ENCODE measurements around the gene ZBTB4.
A peak's percentile ranks its signal among the peaks of the same experiment; 100 is the strongest.

Gene ZBTB4

DNA sequence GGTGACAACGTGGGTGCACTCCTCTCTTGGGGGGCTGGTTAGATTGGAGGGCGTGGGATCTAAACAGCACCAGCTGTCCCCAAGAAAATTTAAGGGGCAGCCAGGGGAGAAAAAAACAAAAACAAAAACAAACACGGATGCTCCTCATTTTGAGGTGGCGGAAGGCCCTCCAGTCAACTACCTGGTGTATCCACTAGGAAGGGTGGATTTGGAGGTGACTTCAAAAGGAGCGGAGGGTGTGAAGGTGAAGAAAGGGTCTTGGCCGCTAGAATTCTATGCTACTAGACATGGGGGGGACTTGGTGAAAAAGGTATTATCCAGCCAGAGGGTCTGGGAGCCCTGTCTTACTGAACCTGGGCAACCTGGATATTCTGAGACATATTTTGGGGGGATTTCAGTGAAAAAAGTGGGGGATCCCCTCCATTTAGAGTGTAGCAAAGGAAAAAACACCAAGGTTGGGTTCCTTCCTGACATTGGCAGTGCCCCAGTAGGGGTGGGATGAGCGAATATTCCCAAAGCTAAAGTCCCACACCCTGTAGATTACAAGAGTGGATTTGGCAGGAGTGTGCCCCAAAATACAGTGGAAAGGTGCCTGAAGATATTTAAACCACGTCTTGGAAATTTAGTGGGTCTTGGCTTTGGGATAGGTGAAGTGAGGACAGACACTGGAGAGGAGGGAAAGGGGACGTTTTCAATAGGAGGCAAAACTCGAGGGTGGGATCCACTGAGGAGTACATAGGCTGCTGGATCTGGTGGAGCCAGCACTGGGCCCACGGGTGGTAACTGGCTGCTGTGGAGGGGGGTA is 40.6 kb downstream of the ZBTB4 start:
- no peak for DNase-seq

DNA sequence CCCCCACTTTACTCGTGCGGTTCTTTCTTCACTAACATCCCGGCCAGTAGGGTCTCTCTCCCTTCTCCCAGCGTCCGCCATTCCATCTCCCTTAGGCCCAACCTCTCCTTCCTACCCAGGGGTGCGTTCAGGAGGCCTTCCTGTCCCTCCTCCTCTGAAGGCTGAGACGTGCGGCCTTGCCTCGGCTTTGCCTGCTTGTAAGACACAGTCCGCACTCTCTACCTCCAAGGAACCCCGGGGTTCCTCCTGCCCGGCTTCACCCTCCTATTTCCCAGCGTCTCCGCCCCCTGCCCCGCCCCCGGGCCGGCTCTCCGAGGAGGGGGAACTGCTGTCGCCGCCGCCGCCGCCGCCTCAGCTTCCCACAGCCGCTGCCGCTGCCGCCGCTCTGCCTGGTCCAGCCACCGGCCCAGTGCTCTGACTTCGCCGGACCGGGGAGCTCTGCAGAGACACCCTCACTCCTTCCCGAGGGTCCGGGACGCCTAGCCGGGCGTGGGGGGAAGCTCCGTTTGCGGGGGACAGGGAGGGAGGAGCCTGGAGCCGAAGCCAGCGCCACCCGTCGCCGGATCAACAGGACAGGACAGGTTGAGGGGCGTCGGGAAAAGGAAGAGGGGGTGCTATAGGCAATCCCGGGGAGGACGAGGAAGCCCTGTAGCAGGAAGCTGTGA is 41.3 kb downstream of the ZBTB4 start:
- peak; percentile 79 for DNase-seq

DNA sequence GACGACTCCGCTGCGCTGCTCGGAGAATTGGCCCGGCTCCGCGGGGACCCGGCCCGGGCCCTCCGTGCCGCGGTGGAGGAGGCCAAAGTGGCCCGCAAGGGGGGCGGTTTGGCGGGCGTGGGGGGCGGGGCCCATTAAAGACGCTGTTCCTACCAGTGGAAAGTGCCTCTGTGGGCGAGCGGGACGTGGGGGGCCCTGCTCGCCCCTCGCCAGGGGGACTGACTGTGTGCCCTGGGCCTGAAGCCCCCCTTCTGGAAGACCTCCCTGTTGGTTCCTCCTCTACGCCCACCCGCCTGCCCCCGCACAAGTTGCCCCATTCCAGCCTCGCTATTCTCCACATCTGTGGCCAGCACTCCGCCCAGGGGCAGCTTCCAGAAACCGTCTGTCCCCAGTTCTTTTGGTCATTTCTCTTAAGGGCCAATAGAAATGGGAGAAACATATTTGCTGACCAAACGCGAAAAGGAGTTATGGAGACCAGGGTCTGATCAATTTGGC is 42.0 kb downstream of the ZBTB4 start:
- no peak for DNase-seq

DNA sequence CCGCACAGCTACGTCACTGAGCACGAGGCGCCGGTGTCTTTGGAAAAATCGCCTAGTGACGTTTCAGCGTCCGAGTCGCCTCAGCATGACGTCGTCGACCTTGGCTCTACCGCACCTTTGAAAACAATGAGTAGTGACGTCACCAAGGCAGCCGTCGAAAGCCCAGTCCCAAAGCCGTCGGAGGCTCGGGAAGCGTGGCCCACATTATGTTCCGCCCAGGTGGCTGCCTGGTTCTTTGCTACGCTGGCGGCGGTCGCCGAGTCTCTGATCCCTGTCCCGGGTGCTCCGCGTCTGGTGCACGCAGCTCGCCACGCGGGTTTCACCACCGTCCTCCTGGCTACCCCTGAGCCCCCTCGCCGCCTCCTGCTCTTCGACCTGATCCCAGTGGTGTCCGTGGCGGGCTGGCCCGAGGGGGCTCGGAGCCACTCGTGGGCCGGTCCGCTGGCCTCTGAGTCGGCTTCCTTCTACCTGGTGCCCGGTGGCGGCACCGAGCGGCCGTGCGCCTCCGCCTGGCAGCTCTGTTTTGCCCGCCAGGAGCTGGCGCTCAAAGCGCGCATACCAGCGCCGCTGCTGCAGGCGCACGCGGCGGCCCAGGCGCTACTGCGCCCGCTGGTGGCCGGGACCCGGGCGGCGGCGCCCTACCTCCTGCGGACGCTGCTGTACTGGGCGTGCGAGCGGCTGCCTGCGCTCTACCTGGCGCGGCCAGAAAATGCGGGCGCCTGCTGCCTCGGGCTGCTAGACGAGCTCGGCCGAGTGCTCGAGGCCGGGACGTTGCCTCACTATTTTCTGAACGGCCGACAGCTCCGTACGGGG is 42.7 kb downstream of the ZBTB4 start:
- DNase-seq: peak; percentile 90

DNA sequence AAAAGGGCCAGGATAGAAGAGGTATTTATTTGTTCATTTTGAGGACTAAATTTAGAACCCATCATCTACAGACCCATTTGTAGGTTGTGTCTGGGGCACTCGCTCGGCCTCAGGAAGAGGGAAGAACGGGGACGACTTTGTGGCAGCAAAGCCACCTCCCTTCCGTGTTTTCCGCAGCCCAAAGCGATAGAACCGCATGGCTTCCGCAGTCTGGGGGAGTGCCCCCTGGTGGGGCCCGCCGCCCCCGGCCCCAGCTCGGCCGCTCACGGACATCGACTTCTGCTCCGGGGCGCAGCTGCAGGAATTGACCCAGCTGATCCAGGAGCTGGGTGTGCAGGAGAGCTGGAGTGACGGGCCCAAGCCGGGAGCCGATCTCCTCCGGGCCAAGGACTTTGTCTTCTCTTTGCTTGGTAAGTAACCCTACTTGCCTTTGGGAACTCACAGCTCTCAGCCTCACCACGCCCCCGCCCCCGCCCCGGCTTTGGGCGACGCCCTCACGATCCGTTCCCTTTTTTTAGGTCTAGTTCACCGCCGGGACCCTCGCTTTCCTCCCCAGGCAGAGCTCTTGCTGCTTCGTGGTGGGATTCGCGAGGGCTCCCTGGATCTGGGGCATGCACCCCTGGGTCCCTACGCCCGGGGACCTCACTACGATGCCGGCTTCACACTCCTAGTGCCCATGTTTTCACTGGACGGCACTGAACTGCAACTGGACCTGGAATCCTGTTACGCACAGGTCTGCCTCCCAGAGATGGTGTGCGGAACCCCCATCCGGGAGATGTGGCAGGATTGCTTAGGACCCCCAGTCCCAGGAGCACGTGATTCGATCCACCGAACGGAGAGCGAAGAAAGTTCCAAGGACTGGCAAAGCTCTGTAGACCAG is 43.5 kb downstream of the ZBTB4 start:
- DNase-seq: peak; percentile 87

DNA sequence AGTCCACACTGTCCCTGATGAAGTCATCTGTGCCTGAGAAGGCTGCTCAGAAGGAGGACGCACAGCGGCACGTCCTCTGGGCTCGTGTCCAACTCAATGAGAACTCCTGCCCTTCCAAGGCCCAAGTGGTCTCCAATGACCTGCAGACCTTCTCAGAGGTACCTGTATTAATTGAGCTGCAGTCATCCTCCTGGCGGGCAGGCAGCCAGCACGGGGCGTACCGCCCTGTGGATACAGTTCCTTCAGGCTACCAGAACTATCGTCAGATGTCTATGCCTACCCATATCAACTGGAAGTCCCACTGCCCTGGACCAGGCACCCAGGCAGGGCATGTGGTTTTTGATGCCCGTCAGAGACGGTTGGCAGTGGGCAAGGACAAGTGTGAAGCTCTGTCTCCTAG is 47.1 kb downstream of the ZBTB4 start:
- no peak for DNase-seq

DNA sequence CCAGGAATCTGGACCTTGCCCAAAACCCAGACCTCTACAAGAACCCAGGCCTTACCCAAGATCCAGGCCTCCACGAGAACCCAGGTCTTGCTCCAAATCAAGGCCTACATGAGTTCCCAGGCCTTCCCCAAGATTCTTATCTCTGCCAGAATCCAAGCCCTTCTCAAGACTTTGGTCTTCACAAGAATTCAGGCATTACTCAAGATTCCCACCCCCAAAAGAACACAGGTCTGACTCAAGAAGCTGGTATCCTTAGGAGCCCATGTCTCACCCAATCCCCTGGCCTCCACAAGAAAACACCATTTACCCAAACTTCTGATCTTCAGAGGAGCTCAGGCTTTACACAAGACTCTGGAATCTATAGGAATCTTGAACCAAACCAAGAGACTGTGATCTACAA is 48.2 kb downstream of the ZBTB4 start:
- no peak for DNase-seq

DNA sequence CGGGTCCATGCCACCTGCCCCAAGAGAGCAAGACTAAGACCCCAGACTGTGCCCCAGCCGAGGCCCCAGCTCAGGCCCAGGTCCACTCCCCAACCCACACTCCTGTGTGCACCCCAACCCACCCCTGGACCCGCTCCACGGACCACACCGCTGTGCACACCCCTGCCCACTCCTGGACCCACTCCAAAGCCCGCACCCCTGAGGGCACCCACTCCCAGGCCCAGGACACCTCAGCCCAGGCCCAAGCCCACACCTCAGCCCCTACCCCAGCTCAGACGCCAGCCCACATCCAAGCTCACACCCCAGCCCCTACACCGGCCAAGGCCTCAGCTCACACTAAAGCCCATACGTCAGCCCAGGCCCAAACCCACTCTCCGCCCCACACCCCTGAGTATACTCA is 49.7 kb downstream of the ZBTB4 start:
- no peak for DNase-seq

DNA sequence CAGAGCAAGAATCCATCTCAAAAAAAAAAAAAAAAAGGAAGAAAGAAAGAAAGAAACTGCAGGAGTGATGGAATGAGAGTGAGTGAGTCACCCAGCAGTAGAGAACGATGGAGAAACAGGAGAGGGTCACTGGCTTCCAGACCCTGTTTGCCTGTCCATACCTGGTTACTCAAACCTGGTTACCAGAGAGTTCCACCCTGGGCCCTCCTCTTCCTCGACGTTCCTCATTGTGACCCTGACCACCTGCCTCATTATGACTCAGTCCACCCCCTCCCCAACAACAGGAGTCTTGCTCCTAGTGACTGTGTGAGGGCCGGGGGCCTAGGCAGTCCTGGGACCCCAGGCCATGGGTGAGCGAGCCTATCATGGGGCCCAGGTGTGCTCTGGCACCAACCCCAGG is 50.9 kb downstream of the ZBTB4 start, which contains the start of gene SPEM3:
SPEM3 (plus strand) TSS at position 301 of the 400 bp plus-strand sequence; CDS start at position 347, 46 bp downstream.
- DNase-seq: no peak

DNA sequence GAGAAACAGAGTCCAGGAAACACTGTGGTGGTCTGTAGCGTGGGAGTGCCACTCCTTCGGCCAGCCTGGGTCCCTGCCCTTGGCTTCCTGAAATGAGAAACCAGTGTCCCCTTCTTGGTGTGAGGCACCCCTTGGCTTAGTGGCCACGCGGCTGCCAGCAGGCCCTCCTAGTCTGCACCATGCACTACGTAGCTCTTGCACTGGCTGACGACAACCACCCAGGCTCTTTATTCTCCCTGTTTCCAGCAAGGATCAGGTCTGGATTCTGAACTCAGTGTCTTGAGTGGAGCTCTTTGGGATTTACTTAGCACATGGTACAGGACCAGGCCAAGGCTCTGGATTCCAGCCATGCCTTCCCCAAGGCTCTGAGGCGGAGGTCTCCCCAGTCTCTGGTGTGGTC is 51.9 kb downstream of the ZBTB4 start:
- DNase-seq: no peak

DNA sequence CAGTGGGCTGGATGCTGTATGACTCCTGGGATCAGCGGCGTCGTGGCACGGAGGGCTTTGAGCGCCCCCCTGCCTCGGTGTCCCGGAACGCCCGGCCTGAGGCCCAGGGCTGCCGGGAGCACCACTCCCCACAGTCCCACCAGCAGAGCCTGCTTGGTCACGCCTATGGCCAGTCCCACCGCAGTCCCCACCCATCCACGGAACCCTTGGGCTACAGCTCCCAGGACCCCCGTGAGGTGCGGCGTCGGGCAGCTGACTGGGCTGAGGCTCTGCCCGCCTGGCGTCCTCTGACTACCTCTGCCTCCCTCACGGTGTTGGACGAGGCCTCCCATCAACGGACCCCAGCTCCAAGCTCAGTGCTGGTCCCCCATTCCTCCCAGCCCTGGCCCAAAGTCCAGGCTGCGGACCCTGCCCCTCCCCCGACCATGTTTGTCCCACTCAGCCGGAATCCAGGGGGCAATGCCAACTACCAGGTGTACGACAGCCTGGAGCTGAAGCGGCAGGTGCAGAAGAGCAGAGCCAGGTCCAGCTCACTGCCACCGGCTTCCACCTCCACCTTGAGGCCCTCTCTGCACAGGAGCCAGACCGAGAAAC is 52.4 kb downstream of the ZBTB4 start:
- DNase-seq: no peak

DNA sequence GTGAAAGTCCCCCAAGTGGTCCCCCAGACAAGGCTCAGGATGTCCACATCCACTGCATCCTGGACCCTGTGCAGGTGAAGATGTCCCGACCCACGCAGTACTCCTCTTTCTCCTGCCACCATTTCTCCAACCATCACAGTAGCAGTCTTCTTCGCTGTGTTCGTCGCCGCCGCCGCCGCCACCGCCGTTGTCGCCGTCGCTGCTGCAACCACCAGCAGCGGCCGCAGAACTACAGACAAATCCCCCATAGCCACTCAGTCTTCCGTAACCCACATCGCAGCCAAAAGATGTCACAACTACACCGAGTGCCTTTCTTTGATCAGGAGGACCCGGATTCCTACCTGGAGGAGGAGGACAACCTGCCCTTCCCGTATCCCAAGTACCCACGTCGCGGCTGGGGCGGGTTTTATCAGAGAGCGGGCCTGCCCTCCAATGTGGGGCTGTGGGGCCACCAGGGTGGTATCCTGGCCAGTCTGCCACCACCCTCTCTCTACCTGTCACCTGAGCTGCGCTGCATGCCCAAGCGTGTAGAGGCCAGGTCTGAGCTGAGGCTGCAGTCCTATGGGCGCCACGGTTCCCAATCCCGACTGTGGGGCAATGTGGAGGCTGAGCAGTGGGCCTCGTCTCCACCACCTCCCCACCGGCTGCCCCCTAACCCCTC is 53.1 kb downstream of the ZBTB4 start:
- no peak for DNase-seq

DNA sequence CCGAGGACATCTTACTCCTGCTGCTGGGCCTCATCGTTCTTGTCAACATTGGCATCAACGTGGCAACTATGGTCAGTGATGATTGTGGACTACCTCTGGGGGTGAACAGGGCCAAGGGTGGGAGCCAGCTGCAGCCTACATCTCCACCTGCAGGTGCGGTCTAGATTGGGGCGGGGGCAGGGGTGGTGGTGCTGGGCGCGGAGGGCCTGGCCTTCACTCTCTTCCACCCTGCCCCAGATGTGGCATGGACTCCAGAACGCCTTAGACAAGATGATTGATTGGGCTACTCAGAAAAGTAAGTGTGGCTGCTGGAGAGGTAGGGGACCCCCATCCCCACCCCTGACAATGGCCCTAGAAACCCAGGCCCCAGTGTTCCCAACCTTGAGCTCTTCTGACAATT is 53.7 kb downstream of the ZBTB4 start:
- no peak for DNase-seq

DNA sequence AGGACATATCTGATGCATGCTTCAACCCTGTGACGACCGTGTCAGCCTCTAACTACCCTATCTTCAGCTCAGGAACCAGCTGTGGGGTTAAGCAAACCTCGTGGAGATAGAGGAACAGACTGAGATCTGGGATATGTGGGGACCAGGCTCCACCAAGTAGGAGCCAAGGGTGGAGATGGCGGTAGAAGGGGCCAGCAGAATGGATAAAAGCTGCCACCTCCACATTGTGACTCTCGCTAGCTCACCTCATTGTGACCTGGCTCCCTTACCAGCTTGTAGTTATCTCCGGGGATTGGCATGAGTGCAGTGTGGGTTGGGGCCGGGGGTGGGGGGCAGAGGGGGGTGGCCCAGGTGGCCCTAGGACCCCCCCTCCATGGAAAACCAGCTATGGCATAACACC is 54.1 kb downstream of the ZBTB4 start, which contains the start of gene SPEM2:
SPEM2 (plus strand) TSS at position 301 of the 400 bp plus-strand sequence; CDS start at position 374, 73 bp downstream.
- DNase-seq: no peak

DNA sequence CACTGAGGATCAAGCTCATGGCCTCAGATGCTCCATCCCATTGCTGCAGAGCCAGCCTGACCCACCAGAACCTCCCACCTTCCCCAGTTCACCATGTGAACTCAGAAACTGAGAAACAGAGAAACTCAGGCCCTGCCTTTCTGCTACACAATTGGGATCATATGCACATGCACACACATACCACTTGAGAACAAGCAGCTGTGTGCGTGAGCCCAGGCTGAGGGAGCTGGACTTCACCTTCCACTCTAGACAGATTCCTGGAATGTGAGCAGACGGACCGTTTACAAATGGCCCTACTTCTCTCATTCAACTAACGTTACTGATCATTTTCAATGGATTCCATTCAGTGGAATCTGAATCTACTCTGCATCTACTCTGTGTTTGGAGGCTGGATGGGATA is 55.8 kb downstream of the ZBTB4 start:
- no peak for DNase-seq

DNA sequence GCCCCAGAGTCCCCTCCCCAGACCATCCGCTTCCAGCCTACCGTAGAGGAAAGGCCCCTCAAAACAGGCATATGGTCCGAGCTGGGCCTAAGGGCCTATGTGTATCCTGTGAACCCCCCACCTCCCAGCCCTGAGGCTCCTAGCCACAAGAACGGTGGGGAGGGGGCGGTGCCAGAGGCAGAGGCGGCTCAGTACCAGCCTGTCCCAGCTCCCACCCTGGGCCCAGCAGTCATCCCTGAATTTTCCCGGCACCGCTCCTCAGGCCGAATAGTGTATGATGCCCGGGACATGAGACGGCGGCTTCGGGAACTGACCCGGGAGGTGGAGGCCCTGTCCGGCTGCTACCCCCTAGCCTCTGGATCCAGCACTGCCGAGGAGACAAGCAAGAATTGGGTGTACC is 58.2 kb downstream of the ZBTB4 start:
- DNase-seq: no peak

DNA sequence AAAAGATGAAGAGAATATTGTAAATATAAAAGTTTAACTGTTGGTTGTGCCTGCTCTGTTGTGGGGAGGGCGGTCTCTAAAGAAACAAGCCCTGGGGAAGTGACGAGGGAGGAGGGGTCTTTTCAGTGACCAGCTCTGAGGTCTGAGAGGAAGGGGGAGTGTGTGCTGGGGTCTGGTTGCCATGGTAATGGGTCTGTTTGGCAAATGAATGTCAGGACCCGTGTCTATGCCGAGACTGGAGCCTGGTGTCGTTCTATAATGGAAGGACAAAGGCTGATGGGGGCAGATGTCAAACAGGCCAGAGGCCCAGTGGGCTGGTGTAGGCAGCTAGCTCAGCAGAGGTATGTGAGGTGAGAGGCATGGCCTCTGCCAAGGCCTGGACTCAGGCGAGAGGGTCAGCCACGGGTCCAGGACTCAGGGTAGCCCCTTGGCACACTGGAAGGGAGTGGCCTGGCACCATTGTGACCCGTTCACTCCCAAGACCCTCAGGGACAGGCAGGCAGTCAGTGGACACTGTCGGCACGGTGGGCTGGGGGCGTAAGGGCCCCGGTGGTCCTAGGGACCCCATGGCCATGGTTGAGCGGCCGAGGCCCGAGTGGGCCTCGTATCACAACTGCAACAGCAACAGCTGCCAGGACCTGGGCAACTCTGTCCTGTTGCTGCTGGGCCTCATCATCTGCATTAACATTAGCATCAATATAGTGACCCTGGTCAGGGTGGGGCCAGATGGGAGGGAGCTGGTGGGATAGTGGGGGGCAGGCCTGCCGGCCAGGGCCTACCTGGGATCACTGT is 59.4 kb downstream of the ZBTB4 start, which contains the start of gene SPEM1:
SPEM1 (plus strand) TSS at position 506 of the 792 bp plus-strand sequence; CDS start at position 567, 61 bp downstream.
- DNase-seq: no peak

DNA sequence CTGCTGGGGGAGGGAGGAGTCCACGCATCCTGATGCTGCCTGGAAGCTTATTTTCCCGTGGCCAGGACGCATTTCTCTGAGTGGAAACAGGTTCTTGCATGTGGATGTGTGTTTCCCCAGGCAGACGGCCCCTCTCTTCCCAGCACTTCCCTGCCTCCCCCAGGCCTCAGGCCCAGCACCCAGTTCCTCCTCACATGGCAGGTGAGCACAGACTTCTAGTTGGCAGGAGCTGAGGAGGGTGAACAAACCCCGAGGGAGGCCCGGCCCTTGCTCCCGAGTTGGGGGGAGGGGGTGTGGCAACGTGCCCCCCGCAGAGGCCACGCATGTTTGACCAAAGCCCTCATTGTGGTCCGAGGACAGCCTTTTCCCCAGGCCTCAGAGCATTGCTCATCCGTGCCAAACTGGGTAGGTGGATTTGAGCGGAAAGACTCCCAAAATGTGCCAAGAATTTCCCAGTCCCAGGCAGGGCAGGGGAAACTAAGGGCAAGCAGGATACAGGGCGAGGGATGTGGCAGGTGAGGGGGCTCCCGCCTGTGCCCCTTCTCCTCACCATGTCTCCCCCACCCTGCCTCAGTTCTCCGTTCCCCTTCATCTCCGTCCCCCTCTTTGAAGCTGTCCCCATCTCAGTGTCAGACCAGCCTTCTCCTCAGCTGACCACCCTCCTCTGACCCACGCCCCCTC is 60.8 kb downstream of the ZBTB4 start:
- no peak for DNase-seq

DNA sequence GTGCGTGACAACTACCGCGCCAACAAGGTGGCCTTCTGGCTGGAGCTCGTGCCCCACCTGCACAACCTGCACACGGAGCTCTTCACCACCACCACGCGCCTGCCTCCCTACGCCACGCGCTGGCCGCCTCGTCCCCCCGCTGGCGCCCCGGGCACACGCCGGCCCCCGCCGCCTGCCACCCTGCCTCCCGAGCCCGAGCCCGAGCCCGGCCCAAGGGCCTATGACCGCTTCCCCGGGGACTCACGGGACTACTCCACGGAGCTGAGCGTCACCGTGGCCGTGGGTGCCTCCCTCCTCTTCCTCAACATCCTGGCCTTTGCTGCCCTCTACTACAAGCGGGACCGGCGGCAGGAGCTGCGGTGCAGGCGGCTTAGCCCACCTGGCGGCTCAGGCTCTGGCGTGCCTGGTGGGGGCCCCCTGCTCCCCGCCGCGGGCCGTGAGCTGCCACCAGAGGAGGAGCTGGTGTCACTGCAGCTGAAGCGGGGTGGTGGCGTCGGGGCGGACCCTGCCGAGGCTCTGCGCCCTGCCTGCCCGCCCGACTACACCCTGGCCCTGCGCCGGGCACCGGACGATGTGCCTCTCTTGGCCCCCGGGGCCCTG is 62.3 kb downstream of the ZBTB4 start:
- DNase-seq: no peak

All from activated CD8-positive, alpha-beta memory T cell treated with anti-CD3 and anti-CD28 coated beads for 24 hours (primary cell).